DMS153 (cell line): ENCODE measurements around the gene NAA35.
"Not testable (repeated sequence)": the region's sequence is repeated elsewhere in the genome, so short reads cannot be mapped to it uniquely, and the experiment has no call there.

Experiments used
- DNase-seq: peaks from one replicate; lab custom pipeline; 2025; lab: John Stamatoyannopoulos, UW

NAA35 gene

GRCh38 chr9:85940832-85941621 lies at the start of gene NAA35:
Gene NAA35 (plus strand): TSS chr9:85941146. CDS start chr9:85942160, 1,014 bp downstream.
- DNase-seq, result peak; percentile 97

GRCh38 chr9:85892401-85892800 lies 48.5 kb upstream of the NAA35 start:
- no peak for DNase-seq

- DNase-seq, result no peak
Observed at GRCh38 chr9:85895685-85896084, 45.3 kb upstream of the NAA35 start.

GRCh38 chr9:85897848-85898247 lies 43.1 kb upstream of the NAA35 start:
- no peak for DNase-seq

GRCh38 chr9:85898332-85898731 lies 42.6 kb upstream of the NAA35 start:
- no peak for DNase-seq

- no peak for DNase-seq
Observed at GRCh38 chr9:85899388-85899787, 41.6 kb upstream of the NAA35 start.

- DNase-seq, result no peak
Observed at GRCh38 chr9:85900504-85901201, 40.3 kb upstream of the NAA35 start.

GRCh38 chr9:85904975-85905374 lies 36.0 kb upstream of the NAA35 start:
- DNase-seq, result no peak

GRCh38 chr9:85905957-85906356 lies 35.0 kb upstream of the NAA35 start:
- no peak for DNase-seq

GRCh38 chr9:85909390-85909789 lies 31.6 kb upstream of the NAA35 start:
- DNase-seq, result no peak

GRCh38 chr9:85914108-85914507 lies 26.8 kb upstream of the NAA35 start:
- DNase-seq, result no peak

- DNase-seq, result no peak
Observed at GRCh38 chr9:85917756-85918155, 23.2 kb upstream of the NAA35 start.

- no peak for DNase-seq
Observed at GRCh38 chr9:85925493-85925892, 15.5 kb upstream of the NAA35 start.

- DNase-seq, result no peak
Observed at GRCh38 chr9:85927076-85927475, 13.9 kb upstream of the NAA35 start.

GRCh38 chr9:85931495-85931894 lies 9.5 kb upstream of the NAA35 start:
- no peak for DNase-seq

GRCh38 chr9:85935950-85936349 lies 5.0 kb upstream of the NAA35 start:
- DNase-seq, result not testable (repeated sequence)

GRCh38 chr9:85940275-85940831 lies 593 bp upstream of the NAA35 start:
- no peak for DNase-seq

GRCh38 chr9:85941622-85941940 lies 635 bp downstream of the NAA35 start:
- DNase-seq, result no peak

GRCh38 chr9:85941966-85942912 lies 1.3 kb downstream of the NAA35 start:
- DNase-seq, result no peak

- no peak for DNase-seq
Observed at GRCh38 chr9:85942913-85943709, 2.2 kb downstream of the NAA35 start.

GRCh38 chr9:85943757-85944430 lies 2.9 kb downstream of the NAA35 start:
- no peak for DNase-seq
